Trophoblast cell (in vitro differentiated cells and primary cell): ENCODE data around the gene RTKN2.

Source experiments
- DNase-seq, 2 donors: peaks; one replicate each; pipeline ENCODE4 v3.0.0-alpha.2; 2016
- H2AFZ ChIP-seq: 2 replicates; pipeline ENCODE4 v1.6.1; 2013; ENCODE audit warnings: low read length, moderate library complexity, mild to moderate bottlenecking; ENCODE audit not compliant: insufficient read depth, poor library complexity
- H2AK5ac ChIP-seq: 2 replicates; pipeline ENCODE4 v1.6.1; 2013; ENCODE audit warnings: mild to moderate bottlenecking, low read length
- H2BK120ac ChIP-seq: 2 replicates; pipeline ENCODE4 v1.6.1; 2013; ENCODE audit warnings: low read length, mild to moderate bottlenecking, moderate library complexity; ENCODE audit not compliant: insufficient read depth, poor library complexity
- H2BK12ac ChIP-seq: 2 replicates; pipeline ENCODE4 v1.6.1; 2013; ENCODE audit warnings: mild to moderate bottlenecking, low read length, moderate library complexity
- H2BK5ac ChIP-seq: 2 replicates; pipeline ENCODE4 v1.6.1; 2013; ENCODE audit warnings: low read length, low read depth, moderate library complexity, mild to moderate bottlenecking; ENCODE audit not compliant: poor library complexity
- H3K14ac ChIP-seq: 2 replicates; pipeline ENCODE4 v1.6.1; 2013; ENCODE audit warnings: mild to moderate bottlenecking, low read length
- H3K18ac ChIP-seq: 2 replicates; pipeline ENCODE4 v1.6.1; 2013; ENCODE audit warnings: mild to moderate bottlenecking, low read length
- H3K23ac ChIP-seq: 2 replicates; pipeline ENCODE4 v1.6.1; 2013; ENCODE audit warnings: low read length
- H3K27ac ChIP-seq: 2 replicates; pipeline ENCODE4 v1.5.1; 2013; ENCODE audit warnings: low read depth, mild to moderate bottlenecking, inconsistent platforms, low read length, moderate library complexity
- H3K27me3 ChIP-seq: 2 replicates; pipeline ENCODE4 v1.6.1; 2013; ENCODE audit warnings: inconsistent platforms, mild to moderate bottlenecking, low read length, moderate library complexity; ENCODE audit not compliant: insufficient read depth
- H3K36me3 ChIP-seq, 2 experiments: 1 replicate in 1 of 2; 2 replicates in 1 of 2; pipeline ENCODE4 v1.6.1; 2013; ENCODE audit warnings: low read length in 2 of 2, mild to moderate bottlenecking in 2 of 2, moderate library complexity in 1 of 2; ENCODE audit not compliant: insufficient read depth in 2 of 2, control insufficient read depth in 1 of 2
- H3K4ac ChIP-seq: 2 replicates; pipeline ENCODE4 v1.6.1; 2013; ENCODE audit warnings: low read depth, mild to moderate bottlenecking, low read length, moderate library complexity
- H3K4me1 ChIP-seq, 2 experiments: 1 replicate in 1 of 2; 2 replicates in 1 of 2; pipeline ENCODE4 v1.6.1; 2013; ENCODE audit warnings: low read length in 2 of 2, mild to moderate bottlenecking in 2 of 2, moderate library complexity in 1 of 2; ENCODE audit not compliant: insufficient read depth in 2 of 2, control insufficient read depth in 1 of 2
- H3K4me2 ChIP-seq: 2 replicates; pipeline ENCODE4 v1.6.1; 2013; ENCODE audit warnings: inconsistent platforms, mild to moderate bottlenecking, low read length, moderate library complexity
- H3K4me3 ChIP-seq: 2 replicates; pipeline ENCODE4 v1.5.1; 2013; ENCODE audit warnings: mild to moderate bottlenecking, low read depth, low read length, inconsistent platforms
- H3K79me1 ChIP-seq: one replicate; pipeline ENCODE4 v1.6.1; 2013; ENCODE audit warnings: low read length
- H3K79me2 ChIP-seq: 2 replicates; pipeline ENCODE4 v1.6.1; 2013; ENCODE audit warnings: low read length, mild to moderate bottlenecking; ENCODE audit not compliant: control insufficient read depth, insufficient read depth, poor library complexity
- H3K9ac ChIP-seq: 2 replicates; pipeline ENCODE4 v1.6.1; 2013; ENCODE audit warnings: mild to moderate bottlenecking, low read length
- H3K9me3 ChIP-seq: 2 replicates; pipeline ENCODE4 v1.6.1; 2013; ENCODE audit warnings: low read depth, mild to moderate bottlenecking, control low read depth, inconsistent platforms, low read length; ENCODE audit not compliant: insufficient read depth
- H4K12ac ChIP-seq: 2 replicates; pipeline ENCODE4 v1.6.1; 2013; ENCODE audit warnings: low read depth, mild to moderate bottlenecking, low read length, moderate library complexity
- H4K8ac ChIP-seq: 2 replicates; pipeline ENCODE4 v1.6.1; 2013; ENCODE audit warnings: low read depth, mild to moderate bottlenecking, low read length, moderate library complexity
- H4K91ac ChIP-seq: one replicate; pipeline ENCODE4 v1.6.1; 2013; ENCODE audit warnings: low read depth, mild to moderate bottlenecking, low read length, moderate library complexity
- WGBS: extraction: QIAGEN DNeasy Blood & Tissue Kit; methylation state at CpG from one replicate; pipeline ENCODE4 v1.1.7; 2013; ENCODE audit warnings: missing lambda C conversion rate; ENCODE audit not compliant: insufficient read length, insufficient coverage; ENCODE audit errors: extremely low coverage; 5-methylcytosine and 5-hydroxymethylcytosine counted together

Gene RTKN2

DNA sequence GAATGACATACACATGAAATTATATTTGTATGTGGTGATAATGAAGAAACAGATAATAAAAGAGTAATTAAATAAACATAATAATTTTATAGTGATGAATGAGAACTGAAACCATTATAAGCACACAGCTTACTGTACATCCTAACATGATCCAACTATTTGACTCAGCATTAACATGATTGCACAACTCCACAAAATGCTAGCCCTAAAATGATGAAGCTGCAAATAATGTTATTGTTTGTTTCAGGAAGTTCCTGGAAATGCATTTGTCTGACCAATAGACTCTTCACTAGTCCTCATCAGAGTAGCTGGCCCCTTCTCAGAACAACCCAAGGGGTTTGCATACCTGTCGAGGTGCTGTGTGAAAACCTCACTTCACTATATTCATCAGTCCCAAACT is 115.5 kb downstream of the RTKN2 start:
- Histone ChIP-seq H2BK5ac (no peak overlapping the region), H3K79me2 (no peaks in the 10 kb centered on the region), H4K8ac (no peak overlapping the region), H4K12ac (no peak overlapping the region), H3K23ac (no peak overlapping the region), H3K36me3 (peaks cover 0 to 1% of the 10 kb centered on the region in 2 experiments), H3K9me3 (no peaks in the 10 kb centered on the region), H3K4ac (no peak overlapping the region), H3K79me1 (no peaks in the 10 kb centered on the region), H3K27ac (no peak overlapping the region), H2AK5ac (no peak overlapping the region), H2BK120ac (no peak overlapping the region), H3K4me3 (no peak overlapping the region), H3K14ac (no peak overlapping the region), H4K91ac (no peak overlapping the region), H2BK12ac (no peak overlapping the region), H3K27me3 (no peaks in the 10 kb centered on the region), H3K4me2 (no peak overlapping the region), H3K18ac (no peak overlapping the region), H3K4me1 (no peaks in the 10 kb centered on the region), H3K9ac (no peak overlapping the region), H2AFZ (no peak overlapping the region)
- no CpG with 5 or more reads among the region's 1 CpG for WGBS
- DNase-seq = peak in 1 of 2 donors; percentile 23

DNA sequence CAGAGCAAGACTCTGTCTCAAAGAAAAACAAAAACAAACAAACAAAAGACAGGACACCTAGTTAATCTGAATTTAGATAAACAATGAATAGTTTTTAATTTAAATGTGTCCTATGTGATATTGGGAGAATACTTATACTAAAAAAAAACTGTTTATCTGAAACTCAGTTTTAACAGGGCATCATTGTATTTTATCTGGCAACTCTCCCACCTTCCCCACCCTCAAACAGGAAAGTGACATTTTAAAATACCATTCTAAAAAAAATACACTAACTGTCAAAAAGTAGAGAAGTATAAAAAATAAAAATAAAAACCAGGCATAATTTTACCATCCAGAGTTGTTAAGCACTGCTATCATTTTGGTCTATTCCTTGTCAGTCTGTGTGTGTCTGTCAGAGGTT is 119.0 kb downstream of the RTKN2 start:
- H3K23ac ChIP-seq = no peak overlapping the region
- no peak overlapping the region for H2AK5ac ChIP-seq
- H3K9me3 ChIP-seq = no peaks in the 10 kb centered on the region
- H3K14ac ChIP-seq = no peak overlapping the region
- H3K79me2 ChIP-seq = no peaks in the 10 kb centered on the region
- no peak overlapping the region for H3K4ac ChIP-seq
- no peak for DNase-seq
- no peak overlapping the region for H2BK120ac ChIP-seq
- H3K4me1 ChIP-seq = no peaks in the 10 kb centered on the region
- no peak overlapping the region for H3K4me3 ChIP-seq
- H3K4me2 ChIP-seq = no peak overlapping the region
- no peaks in the 10 kb centered on the region for H3K27me3 ChIP-seq
- H4K12ac ChIP-seq = no peak overlapping the region
- H2AFZ ChIP-seq = no peak overlapping the region
- H3K27ac ChIP-seq = no peak overlapping the region
- H2BK12ac ChIP-seq = no peak overlapping the region
- no peak overlapping the region for H4K91ac ChIP-seq
- H3K36me3 ChIP-seq = no peaks in the 10 kb centered on the region
- H3K18ac ChIP-seq = no peak overlapping the region
- H3K79me1 ChIP-seq = no peaks in the 10 kb centered on the region
- H3K9ac ChIP-seq = no peak overlapping the region
- no peak overlapping the region for H4K8ac ChIP-seq
- no peak overlapping the region for H2BK5ac ChIP-seq

DNA sequence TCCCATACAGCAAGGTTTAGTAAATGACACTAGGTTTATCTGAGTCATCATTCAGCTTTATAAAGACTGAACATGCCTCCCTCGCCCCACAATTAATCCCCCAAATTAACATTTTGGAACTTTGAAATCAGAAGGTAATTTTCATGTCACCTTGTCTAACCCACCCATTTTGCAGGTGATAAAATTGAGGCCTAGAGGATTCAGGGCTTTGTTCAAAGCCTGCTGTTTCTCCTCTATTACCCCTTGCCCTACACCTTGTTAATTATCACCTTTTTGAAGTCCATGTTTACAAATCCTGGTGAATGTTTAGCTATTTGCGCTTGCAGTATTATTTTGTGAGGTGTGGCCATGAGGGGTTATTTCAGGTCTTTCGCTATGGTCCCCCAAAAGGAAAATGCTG is 120.5 kb downstream of the RTKN2 start:
- Histone ChIP-seq H2AFZ (no peak overlapping the region), H3K14ac (no peak overlapping the region), H4K91ac (no peak overlapping the region), H3K79me2 (no peaks in the 10 kb centered on the region), H2BK12ac (no peak overlapping the region), H3K4ac (no peak overlapping the region), H3K36me3 (no peaks in the 10 kb centered on the region), H3K9ac (no peak overlapping the region), H2AK5ac (no peak overlapping the region), H3K9me3 (no peaks in the 10 kb centered on the region), H3K4me2 (no peak overlapping the region), H2BK120ac (no peak overlapping the region), H4K8ac (no peak overlapping the region), H3K27me3 (no peaks in the 10 kb centered on the region), H3K4me1 (no peaks in the 10 kb centered on the region), H3K18ac (no peak overlapping the region), H3K79me1 (no peaks in the 10 kb centered on the region), H3K27ac (no peak overlapping the region), H3K23ac (no peak overlapping the region), H2BK5ac (no peak overlapping the region), H3K4me3 (no peak overlapping the region), H4K12ac (no peak overlapping the region)
- DNase-seq = no peak
- no CpG with 5 or more reads among the region's 3 CpGs for WGBS

DNA sequence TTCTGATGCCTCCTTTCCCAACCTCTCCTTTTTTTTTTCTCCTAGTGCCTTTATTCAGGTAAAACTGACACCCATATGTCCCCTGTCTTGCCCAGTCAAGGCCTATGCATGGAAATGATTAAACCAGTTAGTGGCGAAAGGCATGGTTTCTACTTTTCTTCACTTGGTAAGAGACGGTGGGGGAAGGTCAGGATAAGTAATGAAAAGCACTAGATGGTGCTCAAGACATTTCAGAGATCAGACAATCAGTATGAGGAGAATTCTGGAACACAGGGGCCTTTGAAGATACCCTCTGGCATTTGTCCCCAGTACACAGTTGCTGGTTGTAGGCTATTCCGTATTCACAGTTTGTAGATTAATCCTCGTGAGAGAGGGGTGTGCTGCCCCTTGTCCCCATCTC is 121.2 kb downstream of the RTKN2 start:
- no peak overlapping the region for H3K18ac ChIP-seq
- no peak overlapping the region for H3K4ac ChIP-seq
- no peak overlapping the region for H2BK5ac ChIP-seq
- no peaks in the 10 kb centered on the region for H3K9me3 ChIP-seq
- H2BK12ac ChIP-seq = no peak overlapping the region
- no peak overlapping the region for H3K14ac ChIP-seq
- no peak overlapping the region for H2AFZ ChIP-seq
- no peak overlapping the region for H2BK120ac ChIP-seq
- no peak overlapping the region for H4K91ac ChIP-seq
- no peak overlapping the region for H2AK5ac ChIP-seq
- no peak overlapping the region for H3K4me3 ChIP-seq
- no peak overlapping the region for H3K4me2 ChIP-seq
- no peak overlapping the region for H3K23ac ChIP-seq
- no peak overlapping the region for H4K8ac ChIP-seq
- no peaks in the 10 kb centered on the region for H3K36me3 ChIP-seq
- no peak for DNase-seq
- no peak overlapping the region for H3K9ac ChIP-seq
- H3K27me3 ChIP-seq = no peaks in the 10 kb centered on the region
- no peak overlapping the region for H4K12ac ChIP-seq
- no peaks in the 10 kb centered on the region for H3K79me1 ChIP-seq
- H3K27ac ChIP-seq = no peak overlapping the region
- no peaks in the 10 kb centered on the region for H3K4me1 ChIP-seq
- WGBS = no CpG with 5 or more reads among the region's 4 CpGs
- H3K79me2 ChIP-seq = no peaks in the 10 kb centered on the region
